Trophoblast cell (in vitro differentiated cells and primary cell): Measurements from ENCODE around the gene KRTAP10-4.

Experiments
- DNase-seq, 2 donors: peaks; one replicate each; pipeline ENCODE4 v3.0.0-alpha.2; 2016
- H2AFZ ChIP-seq: 2 replicates; pipeline ENCODE4 v1.6.1; 2013; ENCODE audit warnings: low read length, moderate library complexity, mild to moderate bottlenecking; ENCODE audit not compliant: insufficient read depth, poor library complexity
- H2AK5ac ChIP-seq: 2 replicates; pipeline ENCODE4 v1.6.1; 2013; ENCODE audit warnings: mild to moderate bottlenecking, low read length
- H2BK120ac ChIP-seq: 2 replicates; pipeline ENCODE4 v1.6.1; 2013; ENCODE audit warnings: low read length, mild to moderate bottlenecking, moderate library complexity; ENCODE audit not compliant: insufficient read depth, poor library complexity
- H2BK12ac ChIP-seq: 2 replicates; pipeline ENCODE4 v1.6.1; 2013; ENCODE audit warnings: mild to moderate bottlenecking, low read length, moderate library complexity
- H2BK5ac ChIP-seq: 2 replicates; pipeline ENCODE4 v1.6.1; 2013; ENCODE audit warnings: low read length, low read depth, moderate library complexity, mild to moderate bottlenecking; ENCODE audit not compliant: poor library complexity
- H3K14ac ChIP-seq: 2 replicates; pipeline ENCODE4 v1.6.1; 2013; ENCODE audit warnings: mild to moderate bottlenecking, low read length
- H3K18ac ChIP-seq: 2 replicates; pipeline ENCODE4 v1.6.1; 2013; ENCODE audit warnings: mild to moderate bottlenecking, low read length
- H3K23ac ChIP-seq: 2 replicates; pipeline ENCODE4 v1.6.1; 2013; ENCODE audit warnings: low read length
- H3K27ac ChIP-seq: 2 replicates; pipeline ENCODE4 v1.5.1; 2013; ENCODE audit warnings: low read depth, mild to moderate bottlenecking, inconsistent platforms, low read length, moderate library complexity
- H3K27me3 ChIP-seq: 2 replicates; pipeline ENCODE4 v1.6.1; 2013; ENCODE audit warnings: inconsistent platforms, mild to moderate bottlenecking, low read length, moderate library complexity; ENCODE audit not compliant: insufficient read depth
- H3K36me3 ChIP-seq, 2 experiments: 1 replicate in 1 of 2; 2 replicates in 1 of 2; pipeline ENCODE4 v1.6.1; 2013; ENCODE audit warnings: low read length in 2 of 2, mild to moderate bottlenecking in 2 of 2, moderate library complexity in 1 of 2; ENCODE audit not compliant: insufficient read depth in 2 of 2, control insufficient read depth in 1 of 2
- H3K4ac ChIP-seq: 2 replicates; pipeline ENCODE4 v1.6.1; 2013; ENCODE audit warnings: low read depth, mild to moderate bottlenecking, low read length, moderate library complexity
- H3K4me1 ChIP-seq, 2 experiments: 1 replicate in 1 of 2; 2 replicates in 1 of 2; pipeline ENCODE4 v1.6.1; 2013; ENCODE audit warnings: low read length in 2 of 2, mild to moderate bottlenecking in 2 of 2, moderate library complexity in 1 of 2; ENCODE audit not compliant: insufficient read depth in 2 of 2, control insufficient read depth in 1 of 2
- H3K4me2 ChIP-seq: 2 replicates; pipeline ENCODE4 v1.6.1; 2013; ENCODE audit warnings: inconsistent platforms, mild to moderate bottlenecking, low read length, moderate library complexity
- H3K4me3 ChIP-seq: 2 replicates; pipeline ENCODE4 v1.5.1; 2013; ENCODE audit warnings: mild to moderate bottlenecking, low read depth, low read length, inconsistent platforms
- H3K79me1 ChIP-seq: one replicate; pipeline ENCODE4 v1.6.1; 2013; ENCODE audit warnings: low read length
- H3K79me2 ChIP-seq: 2 replicates; pipeline ENCODE4 v1.6.1; 2013; ENCODE audit warnings: low read length, mild to moderate bottlenecking; ENCODE audit not compliant: control insufficient read depth, insufficient read depth, poor library complexity
- H3K9ac ChIP-seq: 2 replicates; pipeline ENCODE4 v1.6.1; 2013; ENCODE audit warnings: mild to moderate bottlenecking, low read length
- H3K9me3 ChIP-seq: 2 replicates; pipeline ENCODE4 v1.6.1; 2013; ENCODE audit warnings: low read depth, mild to moderate bottlenecking, control low read depth, inconsistent platforms, low read length; ENCODE audit not compliant: insufficient read depth
- H4K12ac ChIP-seq: 2 replicates; pipeline ENCODE4 v1.6.1; 2013; ENCODE audit warnings: low read depth, mild to moderate bottlenecking, low read length, moderate library complexity
- H4K8ac ChIP-seq: 2 replicates; pipeline ENCODE4 v1.6.1; 2013; ENCODE audit warnings: low read depth, mild to moderate bottlenecking, low read length, moderate library complexity
- H4K91ac ChIP-seq: one replicate; pipeline ENCODE4 v1.6.1; 2013; ENCODE audit warnings: low read depth, mild to moderate bottlenecking, low read length, moderate library complexity
- WGBS: extraction: QIAGEN DNeasy Blood & Tissue Kit; methylation state at CpG from one replicate; pipeline ENCODE4 v1.1.7; 2013; ENCODE audit warnings: missing lambda C conversion rate; ENCODE audit not compliant: insufficient read length, insufficient coverage; ENCODE audit errors: extremely low coverage; 5-methylcytosine and 5-hydroxymethylcytosine counted together

KRTAP10-4 gene

GRCh38 chr21:44547656-44548331 is 25.7 kb upstream of the KRTAP10-4 start:
- no peak overlapping the region for H3K27ac ChIP-seq
- H3K4me3 ChIP-seq, result no peak overlapping the region
- H2BK120ac ChIP-seq, result no peak overlapping the region
- H2BK5ac ChIP-seq, result no peak overlapping the region
- H3K79me2 ChIP-seq, result no peaks in the 10 kb centered on the region
- no peak overlapping the region for H2AFZ ChIP-seq
- H3K14ac ChIP-seq, result no peak overlapping the region
- H3K4ac ChIP-seq, result no peak overlapping the region
- no peak overlapping the region for H3K9ac ChIP-seq
- H4K91ac ChIP-seq, result peak overlapping the region; percentile 28
- H3K79me1 ChIP-seq, result peaks cover 11% of the 10 kb centered on the region
- no peaks in the 10 kb centered on the region for H3K27me3 ChIP-seq
- H4K8ac ChIP-seq, result peak overlapping the region; percentile 30
- no peak overlapping the region for H3K18ac ChIP-seq
- peaks cover 10% of the 10 kb centered on the region for H3K9me3 ChIP-seq
- no peak overlapping the region for H3K23ac ChIP-seq
- no peak overlapping the region for H4K12ac ChIP-seq
- H3K4me2 ChIP-seq, result no peak overlapping the region
- DNase-seq, result no peak
- peak overlapping the region; percentile 53 for H2BK12ac ChIP-seq
- H3K4me1 ChIP-seq, result peaks cover 0 to 10% of the 10 kb centered on the region in 2 experiments
- H2AK5ac ChIP-seq, result peak overlapping the region; percentile 80
- H3K36me3 ChIP-seq, result peaks cover 0 to 2% of the 10 kb centered on the region in 2 experiments
- WGBS, result no CpG with 5 or more reads among the region's 5 CpGs

- H3K27me3 ChIP-seq, result no peaks in the 10 kb centered on the region
- no peaks in the 10 kb centered on the region for H3K79me2 ChIP-seq
These were observed 25.1 kb upstream of the KRTAP10-4 start for GRCh38 chr21:44548381-44548780.

GRCh38 chr21:44548922-44549321 is 24.6 kb upstream of the KRTAP10-4 start:
- H3K4me3 ChIP-seq, result no peak overlapping the region
- H4K12ac ChIP-seq, result no peak overlapping the region
- no peak overlapping the region for H3K4ac ChIP-seq
- no peak overlapping the region for H2AK5ac ChIP-seq
- H3K27me3 ChIP-seq, result no peaks in the 10 kb centered on the region
- peak overlapping the region; percentile 17 for H4K8ac ChIP-seq
- H2BK5ac ChIP-seq, result no peak overlapping the region
- no CpG with 5 or more reads among the region's 14 CpGs for WGBS
- H3K36me3 ChIP-seq, result peaks cover 0 to 2% of the 10 kb centered on the region in 2 experiments
- no peak overlapping the region for H3K4me2 ChIP-seq
- H3K9ac ChIP-seq, result no peak overlapping the region
- peak overlapping the region; percentile 50 for H4K91ac ChIP-seq
- no peak overlapping the region for H3K27ac ChIP-seq
- H2BK120ac ChIP-seq, result no peak overlapping the region
- H3K9me3 ChIP-seq, result peaks cover 10% of the 10 kb centered on the region
- no peak overlapping the region for H2BK12ac ChIP-seq
- peaks cover 0 to 10% of the 10 kb centered on the region in 2 experiments for H3K4me1 ChIP-seq
- H2AFZ ChIP-seq, result no peak overlapping the region
- no peak overlapping the region for H3K14ac ChIP-seq
- no peak overlapping the region for H3K23ac ChIP-seq
- H3K79me1 ChIP-seq, result peaks cover 11% of the 10 kb centered on the region
- DNase-seq, result no peak
- H3K18ac ChIP-seq, result no peak overlapping the region
- H3K79me2 ChIP-seq, result no peaks in the 10 kb centered on the region

More at GRCh38 chr21:44548381-44548780, 25.1 kb upstream of the KRTAP10-4 start:
- no peak overlapping the region for H3K4me2 ChIP-seq
- peaks cover 0 to 2% of the 10 kb centered on the region in 2 experiments for H3K36me3 ChIP-seq
- H2BK12ac ChIP-seq, result peak overlapping the region; percentile 74
- no CpG with 5 or more reads among the region's 13 CpGs for WGBS
- H3K27ac ChIP-seq, result no peak overlapping the region
- H3K9me3 ChIP-seq, result peaks cover 10% of the 10 kb centered on the region
- H2AK5ac ChIP-seq, result no peak overlapping the region
- H3K79me1 ChIP-seq, result peaks cover 11% of the 10 kb centered on the region
- H2BK5ac ChIP-seq, result no peak overlapping the region
- no peak overlapping the region for H3K18ac ChIP-seq
- no peak overlapping the region for H3K9ac ChIP-seq
- H3K4ac ChIP-seq, result no peak overlapping the region
- H2AFZ ChIP-seq, result no peak overlapping the region
- H4K12ac ChIP-seq, result no peak overlapping the region
- H3K14ac ChIP-seq, result peak overlapping the region; percentile 55
- no peak overlapping the region for H3K4me3 ChIP-seq
- no peak for DNase-seq
- H4K8ac ChIP-seq, result peak overlapping the region; percentile 20
- no peak overlapping the region for H3K23ac ChIP-seq
- H4K91ac ChIP-seq, result peak overlapping the region; percentile 50
- H2BK120ac ChIP-seq, result peak overlapping the region; percentile 52
- peaks cover 0 to 10% of the 10 kb centered on the region in 2 experiments for H3K4me1 ChIP-seq

- Histone ChIP-seq H3K36me3 (peaks cover 0 to 2% of the 10 kb centered on the region in 2 experiments), H3K27ac (no peak overlapping the region), H3K4me2 (no peak overlapping the region), H3K14ac (no peak overlapping the region), H4K8ac (no peak overlapping the region), H2BK5ac (no peak overlapping the region), H4K91ac (peak overlapping the region; percentile 44), H3K4ac (no peak overlapping the region), H3K9me3 (peaks cover 8% of the 10 kb centered on the region), H4K12ac (no peak overlapping the region), H2AK5ac (no peak overlapping the region), H3K79me1 (peaks cover 11% of the 10 kb centered on the region), H3K4me3 (no peak overlapping the region), H3K27me3 (no peaks in the 10 kb centered on the region), H2BK12ac (peak overlapping the region; percentile 10), H3K4me1 (peaks cover 0 to 10% of the 10 kb centered on the region in 2 experiments), H3K18ac (no peak overlapping the region), H3K9ac (no peak overlapping the region), H3K23ac (no peak overlapping the region), H3K79me2 (no peaks in the 10 kb centered on the region), H2AFZ (no peak overlapping the region), H2BK120ac (no peak overlapping the region)
- no peak for DNase-seq
- no CpG with 5 or more reads among the region's 25 CpGs for WGBS
These were observed 23.9 kb upstream of the KRTAP10-4 start for GRCh38 chr21:44549525-44550211.
